ENCODE data around the gene DDX23.
"Not testable (repeated sequence)": the region's sequence is repeated elsewhere in the genome, so short reads cannot be mapped to it uniquely, and the experiment has no call there.

DDX23 gene

DNA sequence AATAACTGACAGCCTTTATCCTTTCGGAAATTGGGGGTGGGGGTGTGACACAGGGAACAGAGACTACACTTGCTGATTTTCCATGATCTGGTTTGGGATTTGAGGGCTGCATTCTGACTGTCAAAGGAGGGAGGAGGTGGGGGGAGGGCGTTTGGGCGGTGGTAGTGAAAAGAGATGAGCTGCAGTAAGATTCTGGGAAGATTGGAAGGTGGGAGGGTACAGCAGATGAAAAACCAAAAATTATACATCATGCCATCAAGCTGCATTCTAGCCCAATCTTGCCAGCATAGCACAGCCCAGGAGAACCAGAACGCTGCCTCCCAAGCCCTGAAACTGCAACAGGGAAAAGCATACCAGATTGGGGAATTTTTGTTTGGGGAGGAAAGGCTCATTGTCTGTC is 11.3 kb upstream of the DDX23 start:
- FAIRE-seq (no peak), DNase-seq (ENCODE audit: low spot score) (no peak)

DNA sequence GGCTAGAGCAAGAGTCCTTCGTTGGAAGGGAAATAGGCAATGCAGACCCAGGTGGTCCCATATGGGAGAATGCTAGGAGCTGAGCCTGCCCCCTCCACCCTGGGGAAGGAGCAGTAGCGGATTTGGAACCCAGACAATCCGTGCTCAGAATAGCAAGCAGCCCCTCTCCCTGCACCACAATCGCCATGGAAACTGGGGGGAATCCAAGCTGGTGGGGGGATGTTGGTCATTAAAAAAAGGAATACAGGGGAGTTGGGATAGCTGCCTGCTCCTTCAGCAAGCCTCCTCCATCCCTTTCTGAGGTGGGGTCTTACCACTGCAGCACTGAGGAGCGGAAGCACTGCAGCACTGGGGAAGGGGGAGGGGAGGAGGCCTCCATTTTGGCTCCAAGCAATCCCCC is 10.8 kb upstream of the DDX23 start:
- FAIRE-seq (no peak), DNase-seq (ENCODE audit: low spot score) (no peak)

DNA sequence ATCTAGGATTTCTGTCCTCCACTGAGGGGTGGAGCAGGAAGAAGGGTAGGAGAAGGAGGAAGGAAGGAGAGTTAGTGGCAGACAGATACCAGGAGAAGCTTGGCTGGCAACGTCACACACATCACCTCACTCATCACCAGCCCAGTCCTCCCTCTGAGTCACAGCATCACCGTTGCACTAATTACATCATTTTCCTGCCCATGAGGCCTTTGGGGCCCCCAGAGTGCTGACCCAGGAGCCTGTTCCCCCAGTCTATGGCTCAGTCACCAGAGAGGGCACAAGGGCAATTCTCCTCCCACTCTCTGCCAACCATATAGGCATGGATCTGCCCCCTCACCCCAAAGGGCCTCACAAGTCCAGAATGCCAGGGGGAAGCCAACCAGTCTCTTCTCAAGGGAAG is 9.1 kb upstream of the DDX23 start:
- no peak for FAIRE-seq
- DNase-seq (ENCODE audit: low spot score), result no peak

DNA sequence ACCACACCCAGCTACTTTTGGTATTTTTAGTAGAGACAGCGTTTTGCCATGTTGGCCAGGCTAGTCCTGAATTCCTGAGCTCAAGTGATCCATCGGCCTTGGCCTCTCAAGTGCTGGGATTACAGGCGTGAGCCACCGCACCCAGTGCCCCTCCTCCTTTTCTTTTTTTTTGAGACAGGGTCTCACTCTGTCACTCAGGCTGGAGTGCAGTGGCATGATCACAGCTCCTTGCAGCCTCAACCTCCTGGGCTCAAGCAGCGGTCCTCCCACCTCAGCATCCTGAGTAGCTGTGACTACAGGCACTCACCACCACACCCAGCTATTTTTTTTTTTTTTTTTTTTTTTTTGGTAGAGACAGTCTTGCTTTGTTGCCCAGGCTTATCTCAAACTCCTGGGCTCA is 8.3 kb upstream of the DDX23 start:
- DNase-seq (ENCODE audit: low spot score); FAIRE-seq: not testable (repeated sequence)

DNA sequence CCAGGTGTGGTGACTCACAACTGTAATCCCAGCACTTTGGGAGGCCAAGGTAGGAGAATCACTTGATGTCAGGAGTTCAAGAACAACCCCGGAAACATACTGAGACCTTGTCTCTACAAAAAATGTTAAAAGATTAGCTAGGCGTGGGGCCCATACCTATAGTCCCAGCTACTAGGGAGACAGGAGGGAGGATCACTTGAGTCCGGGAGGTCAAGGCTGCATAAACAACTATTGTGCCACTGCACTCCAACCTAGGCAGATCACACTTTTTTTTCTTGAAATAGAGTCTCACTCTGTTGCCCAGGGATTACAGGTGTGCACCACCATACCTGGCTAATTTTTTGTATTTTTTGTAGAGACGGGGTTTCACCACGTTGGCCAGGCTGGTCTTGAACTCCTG is 7.6 kb upstream of the DDX23 start:
- FAIRE-seq (no peak), DNase-seq (ENCODE audit: low spot score) (no peak)

DNA sequence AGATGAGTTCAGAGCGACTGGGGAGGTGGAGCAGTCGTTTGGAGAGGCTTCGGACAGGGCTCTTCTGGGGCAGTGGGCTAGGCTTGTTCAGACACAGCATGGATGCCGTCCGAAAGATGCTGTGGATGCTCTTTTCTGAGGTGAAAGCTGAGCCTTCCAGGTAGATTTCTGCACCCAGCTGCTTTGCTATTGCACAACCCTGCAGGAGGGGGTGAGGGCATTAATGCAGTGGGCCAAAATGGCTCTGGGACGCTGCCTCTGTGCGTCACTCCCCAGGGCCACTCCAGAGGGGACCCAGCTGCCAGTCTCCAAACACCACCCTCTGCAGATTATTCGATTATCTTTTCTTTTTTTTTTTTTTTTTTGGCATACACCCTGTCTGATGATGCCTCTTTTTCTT is 6.1 kb upstream of the DDX23 start:
- no peak for FAIRE-seq
- no peak for DNase-seq (ENCODE audit: low spot score)

DNA sequence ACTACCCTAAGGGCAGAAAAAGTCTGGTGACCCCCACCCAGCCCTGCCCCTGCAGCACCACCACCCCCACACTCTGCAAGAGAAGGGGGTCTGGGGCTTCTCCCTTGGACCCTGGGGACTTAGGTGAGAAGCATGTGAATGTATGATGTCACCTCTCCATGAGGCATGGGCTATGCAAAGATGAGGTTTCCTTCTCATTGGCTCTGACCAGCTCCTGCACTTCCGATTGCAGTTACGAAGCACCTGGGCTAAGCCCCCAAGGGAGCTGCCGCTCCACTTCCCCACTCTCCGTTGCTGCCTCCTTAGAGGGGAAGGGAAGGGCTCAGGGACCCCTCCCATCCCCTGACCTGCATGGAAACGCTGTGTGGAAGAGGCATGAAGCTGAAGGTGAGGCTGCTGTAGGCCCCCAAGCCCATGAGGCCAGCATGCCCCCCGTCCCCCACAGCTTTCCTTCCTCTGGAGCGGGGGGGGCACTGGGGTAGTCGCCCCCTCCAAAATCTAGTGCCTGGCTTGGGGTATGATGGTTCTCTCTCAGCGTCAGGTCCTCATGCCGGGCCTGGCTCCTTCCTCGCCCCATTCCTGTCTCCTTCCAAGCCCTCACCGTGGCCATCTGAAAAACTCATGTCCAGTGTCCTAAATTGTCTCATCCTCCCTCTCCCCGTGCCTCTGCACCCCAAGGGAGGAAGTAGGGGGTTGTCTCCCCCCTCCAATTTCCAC is 5.5 kb upstream of the DDX23 start:
- DNase-seq (ENCODE audit: low spot score) (no peak), FAIRE-seq (no peak)

DNA sequence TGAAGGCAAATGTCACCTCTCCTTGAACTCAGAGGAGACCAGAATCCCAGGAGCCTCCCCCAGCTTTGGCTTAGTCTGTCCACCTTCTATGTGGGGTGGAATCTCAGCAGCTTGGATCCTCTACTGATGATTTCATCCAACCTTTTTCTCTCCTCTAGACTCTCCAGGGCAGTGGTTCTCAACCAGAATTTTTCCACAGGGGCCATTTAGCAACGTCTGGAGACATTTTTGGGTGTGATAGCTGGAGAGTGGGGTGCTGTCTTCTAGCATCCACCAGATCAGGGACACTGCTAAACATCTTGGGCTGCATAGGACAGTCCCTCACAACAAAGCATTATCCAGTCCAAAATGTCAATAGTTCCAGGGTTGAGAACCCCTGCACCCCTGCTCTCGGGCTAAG is 4.4 kb upstream of the DDX23 start:
- DNase-seq (ENCODE audit: low spot score) (no peak), FAIRE-seq (no peak)

DNA sequence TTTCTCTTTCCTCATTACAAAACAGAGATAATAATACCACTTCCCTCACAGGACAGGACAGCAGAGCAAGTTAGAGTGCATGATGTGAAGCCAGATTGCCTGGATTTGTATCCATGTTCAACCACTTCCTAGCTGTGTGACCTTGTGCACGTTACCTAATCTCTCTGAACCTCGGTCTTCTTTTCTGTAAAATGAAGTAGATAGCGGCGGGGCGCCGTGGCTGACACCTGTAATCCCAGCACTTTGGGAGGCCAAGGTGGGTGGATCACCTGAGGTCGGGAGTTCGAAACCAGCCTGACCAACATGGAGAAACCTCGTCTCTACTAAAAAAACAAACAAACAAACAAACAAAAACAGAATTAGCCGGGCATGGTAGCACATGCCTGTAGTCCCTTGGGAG is 3.0 kb upstream of the DDX23 start:
- DNase-seq (ENCODE audit: low spot score); FAIRE-seq: not testable (repeated sequence)

DNA sequence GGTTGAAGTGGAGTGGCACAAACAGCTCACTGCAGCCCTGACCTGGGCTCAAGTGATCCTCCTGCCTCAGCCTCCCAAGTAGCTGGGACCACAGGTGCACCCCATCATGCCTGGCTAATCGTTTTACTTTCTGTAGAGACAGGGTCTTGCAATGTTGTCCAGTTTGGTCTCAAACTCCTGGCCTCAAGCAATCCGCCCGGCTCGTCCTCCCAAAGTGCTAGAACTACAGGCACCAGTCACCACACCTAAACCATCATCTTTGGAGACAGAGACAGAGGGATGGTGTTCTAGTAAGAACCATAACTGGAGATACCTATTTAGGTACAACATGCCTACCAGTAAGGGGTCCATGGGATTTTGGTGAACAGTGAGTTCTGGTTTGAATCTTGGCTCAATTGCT is 2.5 kb upstream of the DDX23 start:
- DNase-seq (ENCODE audit: low spot score) (no peak), FAIRE-seq (no peak)

DNA sequence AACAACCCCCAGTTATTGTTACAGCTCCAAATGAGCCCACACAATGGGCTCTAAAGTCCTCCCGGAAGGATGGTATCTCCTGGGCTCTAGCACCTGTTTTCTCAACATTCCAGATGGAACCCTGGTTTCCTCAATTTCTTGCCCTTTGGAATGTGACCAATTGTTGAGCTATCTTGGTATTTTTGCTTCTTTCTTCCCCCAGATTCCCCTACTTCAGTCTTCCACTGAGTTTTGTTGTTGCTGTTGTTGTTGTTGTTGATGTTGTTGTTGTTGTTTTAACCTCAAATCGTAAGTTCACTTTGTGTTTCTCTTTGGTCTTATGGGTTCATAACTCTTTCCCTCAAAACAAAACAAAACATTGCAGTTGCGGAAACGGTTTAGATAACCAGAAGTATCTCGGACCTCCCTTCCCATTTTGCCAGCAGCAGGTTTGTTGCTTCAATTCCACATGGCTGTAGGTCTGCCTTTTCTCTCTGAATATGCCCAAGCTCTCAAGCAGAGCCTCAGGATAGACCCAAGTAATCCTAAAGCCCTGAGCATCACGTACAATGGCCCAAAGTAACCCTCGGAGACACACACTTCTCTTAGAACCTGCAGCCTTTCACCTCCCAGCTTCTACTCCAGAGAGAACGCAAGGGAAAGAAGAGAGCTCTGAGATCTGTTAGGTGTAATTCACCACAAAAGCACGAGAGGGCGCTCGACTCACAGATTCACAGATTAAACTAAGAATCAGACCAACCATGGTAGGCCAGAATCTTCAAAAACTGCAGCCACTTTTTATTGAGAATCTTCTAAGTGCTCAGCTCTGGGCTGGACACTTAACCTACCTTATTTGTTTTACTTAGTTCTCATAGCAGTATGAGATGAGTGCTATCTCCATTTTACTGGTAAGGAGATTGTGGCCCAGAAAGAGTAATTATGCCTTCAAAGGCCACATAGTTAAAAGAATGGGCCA is 1.0 kb upstream of the DDX23 start:
- FAIRE-seq (no peak), DNase-seq (ENCODE audit: low spot score) (peak; percentile 77)

DNA sequence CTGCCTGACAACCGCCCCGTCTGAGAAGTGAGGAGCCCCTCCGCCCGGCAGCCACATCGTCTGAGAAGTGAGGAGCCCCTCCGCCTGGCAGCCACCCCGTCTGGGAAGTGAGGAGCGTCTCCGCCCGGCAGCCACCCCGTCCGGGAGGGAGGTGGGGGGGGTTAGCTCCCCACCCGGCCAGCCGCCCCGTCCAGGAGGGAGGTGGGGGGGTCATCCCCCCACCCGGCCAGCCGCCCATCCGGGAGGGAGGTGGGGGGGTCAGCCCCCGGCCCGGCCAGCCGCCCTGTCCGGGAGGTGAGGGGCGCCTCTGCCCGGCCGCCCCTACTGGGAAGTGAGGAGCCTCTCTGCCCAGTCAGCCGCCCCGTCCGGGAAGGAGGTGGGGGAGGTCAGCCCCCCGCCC is 9.9 kb downstream of the DDX23 start:
- FAIRE-seq; DNase-seq (ENCODE audit: low spot score): not testable (repeated sequence)

DNA sequence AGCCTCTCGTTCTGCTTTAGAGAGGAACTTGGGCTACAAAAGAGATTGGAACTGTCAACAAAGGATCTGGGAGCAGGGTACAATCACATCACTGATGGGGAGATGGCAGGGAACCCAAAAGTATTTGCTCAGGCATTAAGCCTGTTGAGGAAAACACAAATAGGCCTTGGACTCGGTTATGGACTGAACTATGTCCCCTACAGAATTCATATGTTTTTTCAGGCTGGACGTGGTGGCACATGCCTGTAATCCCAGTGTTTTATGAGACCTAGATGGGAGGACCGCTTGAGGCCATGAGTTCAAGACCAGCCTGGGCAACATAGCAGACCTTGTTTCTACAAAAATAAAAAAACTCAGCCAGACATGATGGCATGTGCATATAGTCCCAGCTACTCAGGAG is 13.9 kb downstream of the DDX23 start:
- DNase-seq (ENCODE audit: low spot score), result no peak
- no peak for FAIRE-seq

DNA sequence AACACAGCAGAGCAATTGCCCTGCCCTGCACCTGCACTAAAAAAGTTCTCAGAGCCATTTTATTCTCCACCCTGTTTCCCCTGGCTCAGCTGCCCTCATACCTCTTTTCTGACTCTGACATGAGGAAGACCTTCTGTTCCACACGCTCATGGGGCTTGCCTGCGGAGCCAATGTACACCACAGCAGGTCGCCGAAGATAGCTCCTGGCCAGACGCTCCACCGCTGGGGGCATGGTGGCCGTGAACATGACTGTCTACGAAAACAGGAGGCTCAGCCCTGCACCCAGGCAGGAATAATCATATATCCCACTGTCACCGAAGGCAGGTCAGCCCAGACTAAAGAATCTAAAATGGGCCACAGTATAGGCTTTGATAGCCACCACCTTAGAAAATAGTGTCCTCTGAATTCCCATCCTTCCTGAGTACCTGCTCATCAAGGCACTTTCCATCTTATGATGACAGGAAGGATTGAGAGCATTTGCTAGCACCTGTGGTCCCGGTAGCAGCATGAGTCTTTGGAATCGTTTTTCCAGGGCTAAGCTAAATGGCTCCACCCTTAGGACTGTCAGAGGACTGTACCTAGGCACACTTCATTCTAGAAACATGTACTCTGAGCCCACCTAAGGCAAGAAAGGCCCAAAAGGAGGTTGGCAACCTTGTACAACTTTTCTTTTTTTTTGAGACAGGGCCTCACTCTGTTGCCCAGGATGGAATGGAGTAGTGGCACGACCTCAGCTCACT is 19.5 kb downstream of the DDX23 start:
- FAIRE-seq (no peak), DNase-seq (ENCODE audit: low spot score) (no peak)

DNA sequence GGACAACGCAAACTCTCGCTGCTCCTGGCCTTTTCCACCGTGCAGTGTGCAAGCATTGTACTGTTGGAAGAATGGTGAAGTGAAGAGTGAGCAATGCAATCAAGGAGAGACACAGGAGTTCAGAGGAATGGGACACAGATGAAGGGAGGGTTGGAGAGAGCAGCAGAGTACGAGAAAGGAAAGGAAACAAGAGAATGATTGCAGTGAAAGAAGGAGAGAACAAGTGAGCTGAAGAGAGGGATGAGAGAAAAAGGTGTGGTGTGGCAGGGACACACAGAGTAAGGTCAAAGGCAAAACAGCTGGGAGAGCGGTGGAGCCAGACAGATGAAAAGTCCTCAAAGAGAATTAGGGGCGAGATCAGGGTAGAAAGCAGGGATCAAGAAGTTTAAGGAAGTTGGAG is 20.7 kb downstream of the DDX23 start:
- DNase-seq (ENCODE audit: low spot score), result no peak

DNA sequence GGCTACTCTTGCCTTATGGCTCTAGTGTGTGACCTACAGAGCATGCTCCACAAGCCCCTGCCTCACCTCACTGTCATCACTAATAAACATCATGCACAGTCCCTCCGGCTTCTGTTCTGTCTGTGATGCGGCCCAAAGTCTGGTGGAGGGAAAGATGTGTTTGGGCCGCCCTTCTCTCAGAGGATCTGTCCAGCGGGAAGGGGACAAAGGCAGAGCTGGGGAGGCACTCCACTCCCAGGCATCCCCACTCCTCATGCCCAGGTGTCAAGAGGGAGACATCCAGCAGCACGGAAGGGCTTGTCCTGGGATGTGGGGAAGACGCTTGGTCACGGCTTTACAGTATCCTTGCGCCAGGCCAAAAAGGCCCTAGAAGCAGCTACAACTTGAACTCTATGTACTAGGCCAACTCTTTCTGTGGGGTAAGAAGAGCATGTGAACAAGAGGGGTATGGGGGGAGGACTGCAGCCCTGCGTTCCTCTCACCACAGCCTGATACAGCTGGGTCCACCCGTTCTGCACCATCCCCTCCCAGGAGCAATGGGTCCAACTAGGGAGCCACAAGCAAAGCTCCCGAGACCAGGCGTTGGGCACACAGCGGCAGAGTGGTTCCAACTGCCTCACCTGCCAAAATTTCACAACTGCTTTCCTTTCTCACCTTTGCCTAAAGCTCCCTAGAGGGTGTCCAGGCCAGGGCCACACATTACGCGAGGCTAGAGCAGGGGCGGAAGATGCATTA is 23.0 kb downstream of the DDX23 start:
- FAIRE-seq, result no peak
- no peak for DNase-seq (ENCODE audit: low spot score)

More for the DNA sequence above, 20.7 kb downstream of the DDX23 start:
- no peak for FAIRE-seq

DNA sequence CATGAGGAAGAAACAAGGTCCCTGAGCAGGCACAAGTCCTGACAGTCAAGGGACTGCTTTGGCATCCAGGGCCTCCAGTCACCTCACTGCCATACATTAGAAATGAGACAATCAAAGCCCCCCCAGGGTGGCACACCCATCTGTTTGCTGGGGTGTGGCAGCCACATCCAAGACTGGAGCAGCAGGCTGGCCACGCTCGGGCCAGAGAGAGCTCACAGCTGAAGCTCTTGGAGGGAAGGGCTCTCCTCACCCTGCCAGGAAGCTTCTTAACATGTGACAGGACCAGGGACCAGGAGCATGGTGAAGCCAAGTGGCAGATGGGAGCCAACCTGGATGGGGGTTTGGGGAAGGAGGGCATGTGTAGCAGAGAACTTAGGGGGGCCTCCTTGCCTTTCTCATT is 23.7 kb downstream of the DDX23 start:
- DNase-seq (ENCODE audit: low spot score), result no peak
- no peak for FAIRE-seq

DNA sequence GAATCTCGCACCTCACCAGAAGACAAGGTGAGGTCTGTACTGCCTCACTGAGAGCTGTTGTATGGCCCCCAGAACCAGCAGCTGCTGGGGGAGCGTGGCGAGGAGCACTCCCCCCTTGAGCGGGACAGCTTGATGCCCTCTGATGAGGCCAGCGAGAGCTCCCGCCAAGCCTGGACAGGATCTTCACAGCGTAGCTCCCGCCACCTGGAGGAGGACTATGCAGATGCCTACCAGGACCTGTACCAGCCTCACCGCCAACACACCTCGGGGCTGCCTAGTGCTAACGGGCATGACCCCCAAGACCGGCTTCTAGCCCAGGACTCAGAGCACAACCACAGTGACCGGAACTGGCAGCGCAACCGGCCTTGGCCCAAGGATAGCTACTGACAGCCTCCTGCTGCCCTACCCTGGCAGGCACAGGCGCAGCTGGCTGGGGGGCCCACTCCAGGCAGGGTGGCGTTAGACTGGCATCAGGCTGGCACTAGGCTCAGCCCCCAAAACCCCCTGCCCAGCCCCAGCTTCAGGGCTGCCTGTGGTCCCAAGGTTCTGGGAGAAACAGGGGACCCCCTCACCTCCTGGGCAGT is 24.4 kb downstream of the DDX23 start:
- DNase-seq (ENCODE audit: low spot score) (no peak), FAIRE-seq (no peak)

DNA sequence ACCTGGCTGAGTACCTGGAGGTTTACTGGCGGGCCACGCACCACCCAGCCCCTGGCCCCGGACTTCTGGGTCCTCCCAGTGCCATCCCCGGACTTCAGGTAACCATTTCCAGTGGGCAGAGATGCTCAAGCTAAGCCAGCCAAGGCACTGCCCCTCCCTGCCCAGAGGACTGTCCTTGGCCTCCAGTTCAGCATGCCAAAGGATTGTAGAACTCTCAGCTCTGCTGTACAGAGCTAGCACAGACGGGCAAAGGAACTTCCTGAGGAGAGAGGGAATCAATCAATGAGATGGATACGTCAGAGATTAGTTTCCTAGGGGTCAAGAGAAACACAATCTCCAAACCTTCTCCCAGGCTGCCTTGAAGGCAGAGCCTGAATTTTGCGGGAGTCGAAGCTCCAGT is 24.9 kb downstream of the DDX23 start:
- DNase-seq (ENCODE audit: low spot score) (no peak), FAIRE-seq (no peak)

DNA sequence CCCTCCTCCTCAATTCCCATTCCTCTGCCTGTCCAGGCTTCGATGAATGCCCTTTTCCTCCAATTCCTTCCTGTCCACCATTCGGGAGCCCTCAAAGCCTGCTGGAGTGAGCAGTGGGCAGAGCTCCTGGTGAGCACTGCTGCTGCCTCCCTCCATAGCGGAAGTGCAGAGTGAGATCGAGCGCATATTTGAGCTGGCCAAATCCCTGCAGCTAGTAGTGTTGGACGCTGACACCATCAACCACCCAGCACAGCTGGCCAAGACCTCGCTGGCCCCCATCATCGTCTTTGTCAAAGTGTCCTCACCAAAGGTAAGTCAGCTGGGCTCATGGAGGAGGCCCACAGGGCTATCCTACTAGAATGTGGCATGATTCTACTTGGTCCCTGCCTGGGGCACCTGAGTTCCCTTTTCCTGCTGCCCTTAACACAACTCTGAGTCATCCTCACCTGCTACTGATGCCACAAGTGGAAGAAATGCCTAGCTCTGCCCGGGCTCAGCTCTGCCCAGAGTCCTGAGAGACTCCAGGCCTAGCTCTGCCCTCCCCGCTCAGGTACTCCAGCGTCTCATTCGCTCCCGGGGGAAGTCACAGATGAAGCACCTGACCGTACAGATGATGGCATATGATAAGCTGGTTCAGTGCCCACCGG is 25.6 kb downstream of the DDX23 start:
- FAIRE-seq (no peak), DNase-seq (ENCODE audit: low spot score) (no peak)
